HG02938 (cell line): ENCODE data around the gene PTBP3.

ENCODE experiments used
- ATAC-seq: cut with Tn5 transposase; IDR thresholded peaks from one replicate; pipeline ENCODE4 v1.9.1; 2021; ENCODE audit warnings: mild to moderate bottlenecking, moderate library complexity; ENCODE audit not compliant: unreplicated experiment

The PTBP3 gene

GRCh38 chr9:112361601-112362000 lies 28.2 kb upstream of the PTBP3 start:
- no peak for ATAC-seq

- no peak for ATAC-seq
Observed at GRCh38 chr9:112360047-112360804, 26.8 kb upstream of the PTBP3 start.

DNA sequence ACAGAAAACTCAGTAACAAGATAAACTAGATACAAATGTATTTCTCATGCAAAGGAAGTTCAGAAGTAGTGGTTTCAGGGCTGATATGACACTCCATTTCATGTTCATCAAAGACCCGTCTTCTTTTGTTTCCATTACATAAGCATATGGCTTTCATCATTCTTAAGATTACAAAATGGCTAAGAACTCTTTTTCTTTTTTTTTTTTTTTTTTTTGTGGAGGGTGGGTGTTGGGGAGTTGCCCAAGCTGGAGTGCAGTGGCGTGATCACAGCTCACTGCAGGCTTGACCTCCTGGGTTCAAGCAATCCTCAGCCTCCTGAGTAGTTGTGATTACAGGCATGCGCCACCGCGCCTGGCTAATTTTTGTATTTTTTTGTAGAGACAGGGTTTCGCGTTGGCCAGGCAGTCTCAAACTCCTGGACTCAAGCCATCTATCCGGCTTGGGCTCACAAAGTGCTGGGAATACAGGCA lies 22.0 kb upstream of the PTBP3 start:
- no peak for ATAC-seq

GRCh38 chr9:112354081-112354743 lies 20.8 kb upstream of the PTBP3 start:
- ATAC-seq, result no peak

GRCh38 chr9:112352209-112352608 lies 18.8 kb upstream of the PTBP3 start:
- ATAC-seq, result no peak

- ATAC-seq, result no peak
Observed at GRCh38 chr9:112351184-112351583, 17.8 kb upstream of the PTBP3 start.

GRCh38 chr9:112349008-112349333 lies 15.6 kb upstream of the PTBP3 start:
- ATAC-seq, result no peak

GRCh38 chr9:112348257-112349007 lies 15.0 kb upstream of the PTBP3 start:
- no peak for ATAC-seq

DNA sequence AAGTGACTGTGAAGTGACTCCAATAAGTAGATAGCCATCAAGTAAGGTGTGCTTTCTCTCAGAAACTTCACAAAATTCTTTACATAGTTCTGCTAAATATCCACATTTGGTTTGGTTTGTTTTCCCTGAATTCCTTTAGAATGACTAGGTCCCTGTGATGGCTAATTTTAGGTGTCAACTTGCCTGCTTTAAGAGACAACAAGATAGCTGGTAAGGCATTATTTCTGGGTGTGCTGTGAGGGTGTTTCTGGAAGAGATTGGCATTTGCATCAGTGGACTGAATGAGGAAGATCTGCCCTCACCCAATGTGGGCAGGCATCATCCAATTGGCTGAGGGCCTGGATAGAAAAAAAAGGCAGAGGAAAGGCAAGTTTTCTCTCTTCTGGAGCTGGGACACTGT lies 8.3 kb upstream of the PTBP3 start:
- no peak for ATAC-seq

- no peak for ATAC-seq
Observed at GRCh38 chr9:112339886-112340285, 6.5 kb upstream of the PTBP3 start.

DNA sequence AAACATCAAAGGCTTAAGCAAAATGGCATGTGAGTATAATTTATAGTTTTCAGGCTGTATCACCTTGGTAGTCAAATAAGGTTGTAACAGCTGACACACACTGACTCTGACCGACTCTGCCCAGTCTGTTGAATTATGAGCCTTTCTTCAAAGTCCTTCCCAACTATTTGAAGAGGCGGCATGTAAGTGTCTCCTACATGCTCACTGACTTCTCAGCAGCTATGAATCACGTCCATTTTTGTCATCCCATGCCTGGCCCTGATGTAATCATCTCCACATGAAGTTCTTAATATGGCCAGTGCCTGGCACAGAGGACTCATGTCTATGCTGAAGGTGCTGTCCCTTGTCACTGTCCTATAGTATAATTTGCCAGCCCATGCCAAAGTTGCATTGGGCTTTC lies 5.1 kb upstream of the PTBP3 start:
- no peak for ATAC-seq

DNA sequence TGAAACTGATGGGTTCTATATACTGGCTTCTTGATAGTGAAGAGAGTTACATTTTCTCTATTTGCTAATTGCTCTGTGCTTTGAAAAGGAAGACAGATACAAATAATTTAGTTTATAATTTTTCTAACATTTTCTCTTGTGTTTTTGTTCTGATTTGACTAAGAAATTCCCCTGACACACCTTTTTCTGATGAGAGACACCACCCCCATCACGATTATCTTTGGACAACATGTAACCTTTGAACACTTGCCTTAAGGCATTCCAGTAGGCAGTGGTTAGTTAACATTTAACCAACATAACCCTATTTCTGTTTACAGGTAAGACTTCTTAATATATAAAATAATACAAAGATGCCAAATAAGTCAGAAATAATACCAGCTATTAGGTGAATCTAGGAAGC lies 4.1 kb upstream of the PTBP3 start:
- no peak for ATAC-seq

GRCh38 chr9:112334432-112334841 lies 1.0 kb upstream of the PTBP3 start:
- no peak for ATAC-seq

- ATAC-seq, result peak; percentile 64
Observed at GRCh38 chr9:112333639-112334431, 416 bp upstream of the PTBP3 start.

GRCh38 chr9:112332674-112332976 lies 794 bp downstream of the PTBP3 start:
- ATAC-seq, result no peak

- ATAC-seq, result no peak
Observed at GRCh38 chr9:112332214-112332613, 1.2 kb downstream of the PTBP3 start.

GRCh38 chr9:112331674-112331952 lies 1.8 kb downstream of the PTBP3 start:
- no peak for ATAC-seq

GRCh38 chr9:112328545-112328944 lies 4.9 kb downstream of the PTBP3 start:
- no peak for ATAC-seq

DNA sequence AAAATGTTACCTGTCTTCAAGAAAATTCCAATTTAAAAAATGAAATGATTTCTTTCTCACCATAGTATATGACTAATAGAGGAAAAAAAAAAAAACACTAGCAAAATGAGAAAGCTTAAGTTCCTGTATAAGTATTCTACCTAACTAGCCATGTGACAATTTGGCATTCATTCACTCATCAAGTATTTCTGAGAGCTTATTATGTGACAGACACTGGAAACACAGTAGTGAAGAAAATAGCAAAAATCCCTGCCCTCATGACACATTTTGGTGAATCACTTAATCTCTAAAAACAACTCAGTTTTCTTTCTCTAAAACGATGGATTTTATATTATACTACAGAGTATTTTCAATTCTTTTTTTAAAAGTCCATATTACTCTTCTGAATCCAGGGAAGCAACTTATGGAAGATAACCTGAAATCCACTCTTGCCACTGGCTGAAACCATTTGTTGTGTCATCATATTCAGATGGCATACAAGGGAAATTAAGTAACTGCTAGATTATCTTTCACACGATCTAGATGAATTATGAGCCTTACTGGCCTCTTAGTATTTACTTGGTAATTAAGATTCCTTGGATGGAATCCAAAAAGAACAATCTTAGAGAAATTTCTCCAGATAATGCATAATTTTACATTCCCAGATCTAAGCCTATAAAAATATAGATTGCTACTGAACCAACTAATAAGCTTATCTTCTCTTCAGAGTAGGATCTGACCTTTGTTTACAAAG lies 5.5 kb downstream of the PTBP3 start:
- no peak for ATAC-seq

DNA sequence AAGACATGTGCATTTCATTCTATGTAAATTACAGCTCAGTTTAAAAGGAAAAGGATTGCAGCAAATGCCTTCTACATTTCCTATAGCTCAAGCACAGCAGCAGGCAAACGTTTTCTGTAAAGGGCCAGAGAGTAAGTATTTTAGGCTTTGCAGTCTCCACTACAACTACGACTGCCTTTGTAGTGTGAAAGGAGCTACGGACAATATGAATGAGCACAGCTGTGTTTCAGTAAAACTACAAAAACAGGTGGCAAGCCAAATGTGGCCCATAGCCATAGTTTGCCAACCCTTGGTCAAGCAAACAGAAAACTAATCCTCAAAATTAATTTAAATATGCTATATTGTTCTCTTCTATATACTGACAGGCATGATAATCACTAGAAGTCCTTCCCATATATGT lies 7.2 kb downstream of the PTBP3 start:
- no peak for ATAC-seq

DNA sequence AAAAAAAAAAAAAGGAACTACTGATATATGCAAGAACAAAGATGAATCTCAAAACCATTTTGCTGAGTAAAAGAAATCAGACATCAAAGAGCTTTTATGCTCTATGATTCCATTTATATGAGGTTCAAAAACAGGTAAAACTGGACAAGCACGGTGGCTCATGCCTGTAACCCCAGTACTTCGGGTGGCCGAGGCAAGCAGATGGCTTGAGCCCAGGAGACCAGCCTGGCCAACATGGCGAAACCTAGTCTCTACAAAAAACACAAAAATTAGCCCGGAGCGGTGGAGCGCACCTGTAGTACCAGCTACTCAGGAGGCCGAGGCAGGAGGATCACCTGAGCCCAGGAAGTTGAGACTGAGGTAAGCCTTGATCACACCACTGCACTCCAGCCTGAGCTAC lies 7.8 kb downstream of the PTBP3 start:
- ATAC-seq, result no peak
